ENCODE data around the gene SORL1. TPM values are rescaled to one million over a fixed set of nuclear protein-coding genes. Genes with fewer than 3 reads are reported as not detected.

Gene SORL1
- total RNA-seq, 1 donor from 2014 or later, result 11.1 TPM

GRCh38 chr11:121412000-121412587 lies 40.0 kb upstream of the SORL1 start:
- no peak for TF ChIP-seq CTCF (IDR thresholded peaks at IDR 0.05; ENCODE audit: partially characterized antibody, unreplicated experiment)
- DNase-seq, result no peak
- Mint-ChIP-seq H3K27ac (ENCODE audit: unreplicated experiment) (no peak overlapping the region), H3K9me3 (ENCODE audit: unreplicated experiment) (peaks cover 2% of the 10 kb centered on the region), H3K36me3 (ENCODE audit: unreplicated experiment) (no peaks in the 10 kb centered on the region), H3K4me3 (ENCODE audit: unreplicated experiment) (no peak overlapping the region), H3K4me1 (ENCODE audit: low read depth, unreplicated experiment) (no peaks in the 10 kb centered on the region), H3K27me3 (ENCODE audit: unreplicated experiment) (no peaks in the 10 kb centered on the region)

- TF ChIP-seq CTCF (IDR thresholded peaks at IDR 0.05; ENCODE audit: partially characterized antibody, unreplicated experiment), result no peak
- Mint-ChIP-seq H3K27ac (ENCODE audit: unreplicated experiment) (no peak overlapping the region), H3K9me3 (ENCODE audit: unreplicated experiment) (peaks cover 2% of the 10 kb centered on the region), H3K4me3 (ENCODE audit: unreplicated experiment) (no peak overlapping the region), H3K27me3 (ENCODE audit: unreplicated experiment) (no peaks in the 10 kb centered on the region), H3K36me3 (ENCODE audit: unreplicated experiment) (no peaks in the 10 kb centered on the region), H3K4me1 (ENCODE audit: low read depth, unreplicated experiment) (no peaks in the 10 kb centered on the region)
- DNase-seq, result no peak
These were observed 39.3 kb upstream of the SORL1 start for GRCh38 chr11:121412711-121413415.

- Mint-ChIP-seq H3K27ac (ENCODE audit: unreplicated experiment) (no peak overlapping the region), H3K4me3 (ENCODE audit: unreplicated experiment) (no peak overlapping the region), H3K36me3 (ENCODE audit: unreplicated experiment) (no peaks in the 10 kb centered on the region), H3K4me1 (ENCODE audit: low read depth, unreplicated experiment) (no peaks in the 10 kb centered on the region), H3K9me3 (ENCODE audit: unreplicated experiment) (peaks cover 3% of the 10 kb centered on the region), H3K27me3 (ENCODE audit: unreplicated experiment) (no peaks in the 10 kb centered on the region)
- no peak for DNase-seq
- TF ChIP-seq CTCF (IDR thresholded peaks at IDR 0.05; ENCODE audit: partially characterized antibody, unreplicated experiment), result no peak
These were observed 37.8 kb upstream of the SORL1 start for GRCh38 chr11:121414141-121414913.

DNA sequence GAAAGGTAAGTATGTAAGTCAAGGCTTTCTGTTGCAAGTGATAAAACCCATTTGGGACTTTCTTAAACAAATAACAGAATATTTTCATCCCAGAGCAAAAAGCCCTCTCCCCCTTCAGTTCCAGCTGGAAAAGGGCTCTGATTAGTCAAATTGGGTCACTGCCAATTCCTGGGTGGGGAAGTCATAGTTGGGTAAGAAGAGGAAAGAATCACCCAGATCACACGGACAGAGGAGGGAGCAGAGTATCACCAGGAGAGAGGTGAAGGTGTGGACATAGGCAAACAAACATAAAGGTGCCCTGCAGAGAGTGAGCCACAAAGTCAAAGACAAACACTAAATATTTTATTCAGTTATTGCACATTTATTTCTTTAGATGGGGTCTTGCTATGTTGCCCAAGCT lies 36.3 kb upstream of the SORL1 start:
- H3K27me3 Mint-ChIP-seq (ENCODE audit: unreplicated experiment), result no peaks in the 10 kb centered on the region
- no peaks in the 10 kb centered on the region for H3K36me3 Mint-ChIP-seq (ENCODE audit: unreplicated experiment)
- H3K4me3 Mint-ChIP-seq (ENCODE audit: unreplicated experiment), result no peak overlapping the region
- no peak for DNase-seq
- H3K27ac Mint-ChIP-seq (ENCODE audit: unreplicated experiment), result no peak overlapping the region
- peaks cover 3% of the 10 kb centered on the region for H3K9me3 Mint-ChIP-seq (ENCODE audit: unreplicated experiment)
- no peaks in the 10 kb centered on the region for H3K4me1 Mint-ChIP-seq (ENCODE audit: low read depth, unreplicated experiment)
- no peak for TF ChIP-seq CTCF (IDR thresholded peaks at IDR 0.05; ENCODE audit: partially characterized antibody, unreplicated experiment)

Measured in glutamatergic neuron (in vitro differentiated cells).